ENCODE results near the gene RANBP1. TPM values are rescaled to one million over a fixed set of nuclear protein-coding genes. Genes with fewer than 3 reads are reported as not detected.

RANBP1 gene
- total and polyA plus RNA-seq, 2 of the 13 experiments (the other 11 are each of a cell fraction or from before 2014, with no cell fraction given), result 181 to 492 TPM

GRCh38 chr22:20136603-20136873 is 20.6 kb downstream of the RANBP1 start:
- Histone ChIP-seq H3K27ac (ENCODE audit: extremely low read length, insufficient read depth, low read length) (no peak overlapping the region), H2AFZ (ENCODE audit: low read length) (no peak overlapping the region), H3K4me2 (ENCODE audit: low read depth, low read length) (no peak overlapping the region), H3K9me3 (ENCODE audit: low read length) (no peaks in the 10 kb centered on the region), H3K36me3 (replicated peaks in 1 of 2; ENCODE audit: control insufficient read depth in 1 of 2, insufficient read depth in 2 of 2, low read length in 2 of 2) (peaks cover 1 to 5% of the 10 kb centered on the region in 2 experiments; a peak in 2 of 5 replicates), H3K4me3 (replicated peaks in 1 of 3; ENCODE audit: insufficient read depth in 1 of 3, low read depth in 2 of 3, low read length in 3 of 3) (no peak overlapping the region), H4K20me1 (ENCODE audit: insufficient read depth, low read length) (0 out of 2 replicates have a peak, but pooled peaks cover 6% of the 10 kb centered on the region), H3K79me2 (ENCODE audit: insufficient read depth, low read length) (peaks cover 17% of the 10 kb centered on the region), H3K4me1 (ENCODE audit: insufficient read depth, low read length) (peaks cover 13% of the 10 kb centered on the region; the same call in 1 of the 2 replicates), H3K27me3 (ENCODE audit: control insufficient read depth in 1 of 2, insufficient read depth in 2 of 2, low read length in 2 of 2) (no peaks in the 10 kb centered on the region), H3K9ac (ENCODE audit: insufficient read depth, low read depth, low read length) (no peak overlapping the region)
- intact Hi-C loops (cut with micrococcal nuclease; ENCODE audit: unreplicated experiment), result no loop called here
- ATAC-seq (no peak), DNase-seq (ENCODE audit: low spot score) (no peak), FAIRE-seq (no peak)
- POLR2A ChIA-PET, result no interaction called here
- CTCF ChIA-PET (ENCODE audit: low intra/inter-chr PET ratio, low total read pairs), result no interaction called here
- TF ChIP-seq WIZ (CRISPR knock-in tag; IDR thresholded peaks at IDR 0.05), result no peak
- no peak for TF ChIP-seq LCORL (IDR thresholded peaks at IDR 0.05)
- TF ChIP-seq LCORL (CRISPR knock-in tag; IDR thresholded peaks at IDR 0.05), result no peak
- TF ChIP-seq, protein P1, sequence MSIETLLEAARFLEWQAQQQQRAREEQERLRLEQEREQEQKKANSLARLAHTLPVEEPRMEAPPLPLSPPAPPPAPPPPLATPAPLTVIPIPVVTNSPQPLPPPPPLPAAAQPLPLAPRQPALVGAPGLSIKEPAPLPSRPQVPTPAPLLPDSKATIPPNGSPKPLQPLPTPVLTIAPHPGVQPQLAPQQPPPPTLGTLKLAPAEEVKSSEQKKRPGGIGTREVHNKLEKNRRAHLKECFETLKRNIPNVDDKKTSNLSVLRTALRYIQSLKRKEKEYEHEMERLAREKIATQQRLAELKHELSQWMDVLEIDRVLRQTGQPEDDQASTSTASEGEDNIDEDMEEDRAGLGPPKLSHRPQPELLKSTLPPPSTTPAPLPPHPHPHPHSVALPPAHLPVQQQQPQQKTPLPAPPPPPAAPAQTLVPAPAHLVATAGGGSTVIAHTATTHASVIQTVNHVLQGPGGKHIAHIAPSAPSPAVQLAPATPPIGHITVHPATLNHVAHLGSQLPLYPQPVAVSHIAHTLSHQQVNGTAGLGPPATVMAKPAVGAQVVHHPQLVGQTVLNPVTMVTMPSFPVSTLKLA (IDR thresholded peaks at IDR 0.05), result peak; percentile 34; the same call in 1 of the 2 replicates
- no peak for TF ChIP-seq ZNF142 (CRISPR knock-in tag; IDR thresholded peaks at IDR 0.05)
- TF ChIP-seq PCBP2 (optimal IDR thresholded peaks at IDR 0.05; ENCODE audit: low read depth, low read length, poor library complexity, severe bottlenecking), result no peak
- TF ChIP-seq ESRRA (CRISPR knock-in tag; IDR thresholded peaks at IDR 0.05; ENCODE audit: low read depth), result no peak
- 100% methylated on average over 3 of the region's 5 CpGs for WGBS (ENCODE audit: low lambda C conversion rate)
- in situ Hi-C loops (cut with HindIII; ENCODE audit: extremely low pct_ligation_motif_present, low pct_unique_long_range_greater_than_20kb), result no loop called here
- no TSS peak for BruUV-seq (replicated peaks)
